Mucosa of gallbladder (tissue), 1 donor: Measurements from ENCODE around the gene IDUA. TPM values are rescaled to one million over a fixed set of nuclear protein-coding genes. Genes with fewer than 3 reads are reported as not detected.
"Not testable (repeated sequence)": the region's sequence is repeated elsewhere in the genome, so short reads cannot be mapped to it uniquely, and the experiment has no call there.

Experiments
- DNase-seq: peaks from one replicate; pipeline ENCODE4 v3.0.0-alpha.2; 2020; ENCODE audit warnings: low spot score
- total RNA-seq: library from RNA; stranded (reverse); gene quantifications from one replicate; pipeline ENCODE4 v1.2.1, GENCODE V29; 2021
- donor health status: DM: no; HTN: no; CAD: no.

Gene IDUA
- total RNA-seq, 1 donor from 2014 or later, result 93.0 TPM

DNA sequence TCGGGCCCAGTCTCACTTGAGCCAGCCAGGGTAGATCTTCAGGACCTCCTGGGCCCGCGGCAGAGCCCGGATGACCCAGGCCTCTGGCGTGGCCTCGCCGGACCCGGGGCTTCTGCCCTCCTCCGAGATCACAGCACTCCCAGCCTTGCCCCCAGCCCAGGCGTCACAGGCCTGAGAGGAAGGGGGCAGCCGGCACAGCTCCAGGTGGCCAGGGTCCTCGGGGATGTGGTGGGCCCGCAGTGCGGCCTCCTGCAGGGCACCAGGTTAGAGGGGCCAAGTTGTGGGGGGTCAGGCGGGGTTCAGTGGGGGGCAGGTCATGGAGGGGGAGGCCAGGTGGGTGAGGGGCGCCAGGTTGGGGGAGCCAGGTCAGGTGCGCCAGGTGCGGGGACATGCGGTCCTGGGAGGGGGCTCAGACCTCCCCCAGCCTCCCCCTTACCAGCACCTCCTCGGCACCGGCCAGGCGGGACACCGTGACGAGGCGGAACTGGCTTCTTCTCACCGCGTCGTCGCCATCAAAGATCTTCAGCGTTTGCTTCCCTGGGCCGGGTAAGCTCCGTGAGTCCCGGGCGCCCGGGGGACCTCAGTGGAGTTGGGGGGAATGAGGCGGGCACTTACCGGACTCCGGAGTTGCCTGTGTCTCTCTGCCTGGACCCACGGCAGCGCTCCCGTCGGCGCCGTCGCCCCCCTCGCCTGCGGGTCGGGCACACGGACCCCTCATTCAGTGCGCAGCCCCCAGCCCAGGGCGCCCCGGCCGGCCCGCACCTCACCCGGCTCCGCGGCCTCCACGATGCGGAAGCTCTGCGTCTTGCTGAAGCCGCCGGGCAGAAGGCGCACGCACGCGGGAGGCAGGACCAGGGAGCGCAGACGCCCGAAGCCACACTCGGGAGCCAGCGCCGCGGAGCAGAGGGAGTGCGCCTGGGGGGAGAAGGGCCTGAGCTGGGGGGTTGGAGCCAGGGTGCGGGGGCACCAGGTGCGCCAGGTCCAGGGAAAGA lies 19.4 kb upstream of the IDUA start:
- DNase-seq, result no peak

DNA sequence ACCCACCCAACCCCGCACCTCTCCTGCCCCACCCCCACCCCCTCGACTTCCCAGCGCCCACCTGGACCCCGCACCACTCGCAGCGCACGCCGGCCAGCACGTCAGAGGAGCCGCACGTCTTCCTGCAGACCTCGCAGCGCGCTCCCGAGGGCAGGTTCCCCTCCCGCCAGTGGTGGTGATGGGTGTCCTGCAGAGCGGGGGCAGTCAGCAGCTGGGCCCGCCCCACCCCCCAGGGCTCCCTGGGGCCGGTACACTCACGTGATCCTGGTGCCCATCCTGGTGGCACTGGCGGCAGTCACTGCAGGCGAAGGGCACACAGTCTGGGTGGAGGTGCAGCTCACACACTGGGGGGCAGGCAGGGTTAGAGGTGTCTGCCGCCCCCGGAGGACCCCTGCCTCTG lies 18.6 kb upstream of the IDUA start:
- no peak for DNase-seq

DNA sequence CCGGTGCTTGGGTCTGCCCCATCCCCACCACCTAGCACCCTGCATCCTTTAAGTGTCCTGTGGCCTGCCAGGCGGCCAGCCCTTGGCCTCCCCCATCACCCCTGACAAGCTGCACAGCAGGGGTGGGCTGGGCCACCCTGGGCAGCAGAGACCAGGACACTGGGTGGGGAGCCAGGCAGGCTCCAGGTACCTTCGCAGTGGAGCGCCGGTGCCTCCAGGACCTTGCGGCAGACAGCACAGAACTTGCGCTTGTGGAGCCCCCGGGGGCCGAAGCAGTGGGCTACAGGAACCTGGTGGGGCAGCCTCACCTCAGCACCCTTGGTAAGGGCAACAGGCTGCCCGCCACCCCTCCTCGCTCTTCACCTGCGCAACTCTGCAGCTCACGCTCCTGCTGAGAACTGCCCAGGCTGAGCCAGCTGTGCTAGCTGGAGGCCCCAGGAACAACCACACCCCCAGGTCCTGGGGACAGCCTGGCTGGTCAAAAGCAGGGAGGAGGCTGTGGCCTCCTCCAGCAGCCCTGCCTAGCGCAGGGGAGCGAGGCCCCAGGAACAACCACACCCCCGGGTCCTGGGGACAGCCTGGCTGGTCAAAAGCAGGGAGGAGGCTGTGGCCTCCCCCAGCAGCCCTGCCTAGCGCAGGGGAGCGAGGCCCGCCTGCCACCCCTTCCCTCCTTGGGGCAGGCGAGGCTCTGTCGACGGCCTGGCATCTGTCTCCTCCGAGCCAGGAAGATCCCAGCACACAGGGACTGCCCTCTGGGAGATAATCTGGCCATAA lies 18.0 kb upstream of the IDUA start:
- DNase-seq, result no peak

DNA sequence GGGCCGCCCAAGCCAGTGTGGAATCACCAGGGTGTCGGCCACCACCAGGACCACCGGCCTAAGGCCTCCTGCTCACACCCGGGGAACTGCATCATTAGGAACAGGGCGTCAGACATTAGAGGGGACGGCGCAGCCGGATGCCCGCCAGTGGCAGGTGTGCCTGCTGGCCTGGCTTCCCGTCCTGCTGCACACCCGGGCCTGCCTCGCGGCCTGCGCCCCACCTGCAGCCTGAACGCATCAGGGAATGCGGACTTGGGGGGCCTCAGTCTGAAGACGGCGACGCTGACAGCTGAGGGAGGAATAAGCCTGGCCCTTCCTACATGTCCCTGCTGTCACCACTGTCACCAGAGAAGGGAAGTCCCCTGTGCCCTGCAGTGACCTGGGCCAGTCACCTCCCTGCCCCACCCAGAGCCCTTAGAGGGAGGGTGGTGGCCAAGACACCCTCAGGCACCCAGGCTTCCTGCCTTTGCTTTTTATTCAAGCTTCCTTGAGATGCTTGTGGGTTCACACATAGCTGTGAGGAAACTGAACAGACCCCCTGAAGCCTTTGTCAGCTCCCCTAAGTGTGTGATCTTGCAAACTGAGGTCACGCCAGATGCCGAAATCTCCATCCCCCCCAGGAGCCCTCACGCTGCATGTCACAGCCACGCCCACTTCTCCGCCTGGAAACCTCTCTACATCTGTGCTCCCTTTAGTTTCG lies 16.6 kb upstream of the IDUA start:
- no peak for DNase-seq

DNA sequence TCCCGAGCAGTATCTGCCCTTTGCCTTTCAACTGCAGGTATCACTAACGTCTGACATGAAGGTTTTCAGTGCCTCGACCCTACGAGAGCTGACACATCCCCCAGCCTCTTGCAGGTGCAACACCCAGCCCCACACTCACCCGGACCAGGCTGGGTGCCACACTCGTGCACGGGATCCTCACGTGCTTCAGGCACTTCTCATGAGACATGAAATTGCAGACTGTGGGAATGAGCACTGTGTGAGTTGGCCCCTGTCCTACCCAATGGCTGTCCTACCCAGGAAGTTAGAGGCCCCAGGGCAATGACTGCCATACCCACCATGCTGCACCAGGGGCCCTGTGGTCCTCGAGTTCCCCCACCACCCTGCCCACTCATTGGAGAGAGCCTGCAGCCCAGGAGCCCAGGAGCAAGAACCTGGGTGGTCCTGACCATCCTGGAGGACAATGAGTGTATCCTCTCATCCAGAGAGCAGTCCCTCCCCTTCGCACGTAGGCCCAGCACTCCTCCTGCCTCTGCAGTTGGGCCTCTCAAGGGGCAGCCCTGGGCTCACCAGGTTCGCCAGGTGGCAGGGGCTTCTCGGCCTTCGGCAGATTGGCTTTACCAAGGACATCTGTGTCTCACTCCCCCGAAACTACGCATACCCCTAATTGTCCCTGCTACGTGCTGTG lies 15.9 kb upstream of the IDUA start:
- no peak for DNase-seq

DNA sequence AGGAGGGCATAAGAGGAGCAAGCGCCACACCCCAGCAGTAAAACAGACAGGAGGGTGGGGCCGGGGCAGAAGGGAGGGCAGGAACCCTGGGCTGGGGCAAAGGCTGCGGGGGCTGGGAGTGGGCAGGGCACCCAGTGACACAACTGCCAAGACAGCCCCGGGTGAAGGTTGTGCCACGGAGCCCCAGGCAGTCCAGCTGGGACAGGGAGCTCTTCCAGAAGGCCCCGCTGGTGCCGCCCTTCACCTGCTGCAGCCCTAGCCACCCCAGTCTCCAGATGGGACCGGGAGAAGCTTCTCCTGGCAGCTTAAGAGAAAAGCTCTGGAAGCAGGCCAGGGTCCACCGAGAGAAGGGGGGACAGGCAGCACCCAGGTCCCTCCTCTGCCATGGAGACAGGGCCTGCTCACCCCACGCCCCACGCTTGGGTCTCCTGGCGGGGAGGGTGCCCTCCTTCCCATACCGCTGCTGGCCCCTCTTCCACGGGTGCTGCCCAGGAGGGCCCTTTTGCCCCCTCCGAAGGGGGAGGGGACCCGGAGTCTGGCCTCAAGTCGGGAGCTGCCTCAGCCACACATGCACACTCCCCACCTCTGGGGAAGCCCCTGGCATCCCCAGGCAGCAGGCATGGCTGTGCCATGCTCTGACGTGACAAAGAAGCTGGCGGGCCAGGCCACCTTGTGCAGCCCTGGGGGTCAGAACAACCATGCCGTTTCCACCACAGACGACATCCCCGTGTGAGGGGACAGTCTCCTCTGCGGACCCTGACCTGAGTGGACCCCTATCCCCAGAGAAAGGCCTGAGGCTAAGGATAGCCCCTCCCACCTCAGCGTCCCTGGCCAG lies 15.0 kb upstream of the IDUA start:
- DNase-seq, result no peak

DNA sequence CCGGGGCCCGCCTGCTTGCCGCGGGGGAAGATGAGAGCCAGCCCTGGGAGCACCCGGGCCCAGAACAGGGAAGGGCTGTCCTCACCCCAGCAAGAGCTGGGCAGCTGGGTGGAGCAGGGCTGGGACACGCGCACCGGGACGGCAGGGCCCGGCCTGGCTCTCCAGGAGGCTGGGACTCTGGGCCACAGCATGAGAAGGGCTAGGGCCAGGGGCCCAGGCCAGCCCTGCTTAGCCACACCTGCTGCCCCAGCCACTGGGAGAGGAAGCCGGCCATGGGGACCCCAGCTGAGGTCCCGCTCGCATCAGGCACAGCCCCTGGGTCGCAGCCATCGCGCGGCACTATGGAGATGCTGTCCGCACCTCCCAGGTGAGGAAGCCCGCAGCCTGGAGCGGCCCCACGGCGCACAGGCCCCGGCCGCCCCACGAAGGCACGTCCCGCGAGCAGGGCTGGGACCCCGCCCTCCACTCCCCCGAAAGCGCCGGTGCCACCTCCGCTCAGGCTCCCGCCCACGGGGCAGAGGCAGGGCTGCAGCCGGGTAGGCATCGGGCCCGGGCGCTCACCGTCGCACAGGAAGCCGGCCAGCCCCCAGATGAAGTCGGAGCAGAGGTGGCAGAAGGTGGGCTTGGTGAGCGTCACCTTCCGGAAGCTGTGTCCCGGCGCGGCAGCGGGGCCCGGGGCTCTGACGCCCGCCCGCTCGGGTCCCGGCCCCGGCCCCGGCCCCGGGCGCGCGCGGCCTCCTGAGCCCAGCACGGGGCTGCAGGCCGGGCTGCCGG lies 14.0 kb upstream of the IDUA start:
- DNase-seq, result no peak

DNA sequence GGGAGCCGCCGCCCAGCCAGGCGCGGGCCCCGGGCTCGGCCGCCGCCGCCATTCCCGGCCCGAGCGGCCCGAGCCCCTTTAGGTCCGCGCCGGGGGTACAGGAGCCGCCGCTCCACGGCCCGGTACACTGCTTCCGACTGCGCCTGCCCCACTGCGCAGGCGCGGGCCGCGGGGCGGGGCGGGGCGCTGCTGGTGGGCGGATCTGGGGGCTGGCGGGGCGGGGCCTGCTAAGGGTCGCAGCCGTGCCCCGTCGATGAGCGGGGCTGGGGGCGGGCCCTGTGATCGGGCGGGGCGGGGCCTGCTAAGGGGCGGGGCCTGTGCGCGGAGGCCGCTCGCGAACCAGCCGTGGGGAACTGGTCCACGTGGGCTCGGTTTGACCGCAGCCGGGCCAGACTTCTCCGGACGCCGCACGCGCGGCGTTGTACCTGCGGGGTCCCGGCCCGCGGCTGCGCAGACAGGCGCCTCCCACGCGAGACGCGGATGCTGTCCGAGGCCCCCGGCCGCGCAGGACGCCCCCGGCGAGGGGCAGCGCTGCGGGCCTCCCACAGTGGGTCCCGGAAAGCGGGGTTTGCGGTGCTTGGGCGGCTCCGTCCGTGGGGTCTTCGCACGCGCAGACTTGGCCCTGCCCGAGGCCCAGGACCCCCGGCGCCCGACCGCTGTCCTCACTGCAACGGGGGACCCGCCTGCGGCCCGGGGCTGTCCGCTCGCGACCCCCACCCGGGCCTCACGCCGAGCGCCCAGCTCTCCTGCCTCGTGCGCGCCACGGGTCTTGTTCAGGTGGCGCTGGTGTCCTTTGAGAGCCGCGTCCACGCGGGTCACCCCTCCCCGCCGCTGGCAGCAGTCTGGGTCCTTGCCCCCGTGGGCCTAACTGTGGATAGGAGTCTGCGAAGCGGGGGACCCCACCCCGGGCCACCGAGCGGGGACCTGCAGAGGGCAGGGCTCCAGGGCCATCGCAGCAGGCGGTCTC lies 13.1 kb upstream of the IDUA start, which contains the start of gene DGKQ:
Gene DGKQ (minus strand): TSS at position 139 of the 967 bp plus-strand sequence. CDS start 87 bp downstream, at position 52.
- DNase-seq, result peak; percentile 89

DNA sequence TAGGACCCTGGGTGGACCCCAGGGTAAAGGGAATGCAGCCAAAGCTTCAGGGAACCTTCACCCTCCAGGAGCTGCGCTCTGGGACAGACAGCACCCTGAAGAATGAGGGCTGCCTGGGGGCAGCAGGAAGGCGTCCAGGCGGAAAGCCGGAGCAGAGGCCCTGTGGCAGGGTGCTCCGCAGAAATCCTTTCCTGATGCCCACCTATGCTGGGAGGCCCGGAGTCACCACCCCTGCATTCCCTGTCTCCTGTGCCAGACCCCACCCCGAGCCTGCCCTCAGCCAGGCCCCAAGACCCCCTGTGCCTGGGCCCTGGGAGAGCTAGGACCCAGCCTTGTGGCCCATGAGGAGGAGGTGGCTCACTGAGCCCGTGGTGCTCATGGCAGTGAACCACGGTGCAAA lies 12.2 kb upstream of the IDUA start:
- no peak for DNase-seq

DNA sequence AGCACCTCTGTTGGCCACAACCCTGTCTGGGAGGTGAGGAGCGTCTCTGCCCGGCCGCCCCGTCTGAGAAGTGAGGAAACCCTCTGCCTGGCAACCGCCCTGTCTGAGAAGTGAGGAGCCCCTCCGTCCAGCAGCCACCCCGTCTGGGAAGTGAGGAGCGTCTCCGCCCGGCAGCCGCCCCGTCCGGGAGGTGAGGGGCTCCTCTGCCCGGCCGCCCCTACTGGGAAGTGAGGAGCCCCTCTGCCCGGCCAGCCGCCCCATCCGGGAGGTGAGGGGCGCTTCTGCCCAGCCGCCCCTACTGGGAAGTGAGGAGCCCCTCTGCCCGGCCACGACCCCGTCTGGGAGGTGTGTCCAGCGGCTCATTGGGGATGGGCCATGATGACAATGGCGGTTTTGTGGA lies 10.8 kb upstream of the IDUA start:
- not testable (repeated sequence) for DNase-seq

DNA sequence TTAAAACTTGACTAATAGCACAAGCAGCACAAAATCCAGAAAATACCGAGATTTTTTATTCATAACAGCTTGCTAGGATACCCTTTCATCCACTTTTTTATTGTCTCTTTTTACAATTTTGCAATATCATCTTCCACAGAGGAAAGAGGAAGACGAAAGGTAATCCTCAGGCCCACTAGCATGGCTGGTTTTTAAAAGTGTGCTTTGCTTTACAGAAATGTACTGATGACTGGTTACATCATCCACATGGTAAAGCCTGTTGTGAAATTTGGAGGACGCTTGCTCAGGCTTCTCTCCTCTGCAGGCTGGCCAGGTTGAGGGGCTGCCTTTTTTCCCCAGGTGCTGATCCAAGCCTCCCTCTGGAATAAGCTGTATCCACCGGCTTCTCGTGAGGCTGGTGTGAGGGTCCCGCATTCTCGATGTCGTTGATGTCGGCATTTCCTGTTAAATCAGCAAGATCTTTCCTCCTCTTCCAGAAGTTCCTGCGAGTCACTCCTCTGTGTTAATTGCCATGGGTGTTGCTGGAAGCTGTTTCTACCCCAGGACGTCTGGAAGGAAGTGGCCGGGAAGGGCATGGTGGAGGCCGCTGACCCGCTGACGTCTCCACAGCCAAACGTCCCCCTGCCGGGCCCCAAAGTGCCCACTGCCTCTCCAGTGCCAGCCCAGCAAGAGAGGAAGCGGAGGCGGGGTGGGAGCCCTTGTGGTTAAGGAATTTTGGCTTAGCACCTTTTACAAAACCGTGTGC lies 7.7 kb upstream of the IDUA start:
- DNase-seq, result no peak

DNA sequence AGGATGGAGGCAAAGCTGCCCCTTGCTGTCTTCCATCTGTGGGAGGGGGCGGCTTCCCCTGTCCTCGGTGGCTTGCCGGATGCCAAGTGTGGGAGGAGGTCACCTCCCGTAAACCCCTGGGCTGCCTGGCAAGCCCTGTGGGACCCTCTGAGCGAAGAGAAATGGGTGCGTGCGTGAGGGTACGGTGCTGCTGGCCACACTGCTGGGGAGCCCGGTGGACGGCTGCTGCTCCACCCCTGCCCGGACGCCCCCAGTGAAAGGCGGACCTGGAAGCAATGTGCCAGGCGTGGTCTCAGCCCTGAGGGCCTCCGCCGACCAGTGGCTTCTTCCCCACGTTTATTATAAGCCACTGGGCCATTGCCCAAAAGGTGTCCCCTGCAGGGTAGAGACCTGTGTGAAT lies 4.6 kb upstream of the IDUA start:
- DNase-seq, result no peak

DNA sequence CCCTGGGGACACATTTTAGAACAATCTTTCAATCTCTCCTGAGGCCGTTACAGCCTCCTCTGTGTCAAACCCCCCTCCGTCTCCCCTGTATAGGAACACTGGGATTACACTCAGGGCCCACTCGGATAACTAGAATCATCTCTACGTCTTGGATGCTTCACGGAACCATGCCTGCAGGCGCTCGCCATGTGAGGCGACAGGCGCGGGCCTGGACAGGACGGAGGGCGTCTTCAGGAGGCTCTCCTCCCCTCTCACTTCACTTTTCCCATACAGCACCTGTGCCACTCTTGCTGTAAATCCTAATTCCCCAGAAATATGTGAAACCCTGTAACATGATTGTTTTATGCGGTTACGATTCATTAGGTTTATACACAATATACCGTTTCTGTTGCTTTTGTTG lies 4.0 kb upstream of the IDUA start:
- no peak for DNase-seq

DNA sequence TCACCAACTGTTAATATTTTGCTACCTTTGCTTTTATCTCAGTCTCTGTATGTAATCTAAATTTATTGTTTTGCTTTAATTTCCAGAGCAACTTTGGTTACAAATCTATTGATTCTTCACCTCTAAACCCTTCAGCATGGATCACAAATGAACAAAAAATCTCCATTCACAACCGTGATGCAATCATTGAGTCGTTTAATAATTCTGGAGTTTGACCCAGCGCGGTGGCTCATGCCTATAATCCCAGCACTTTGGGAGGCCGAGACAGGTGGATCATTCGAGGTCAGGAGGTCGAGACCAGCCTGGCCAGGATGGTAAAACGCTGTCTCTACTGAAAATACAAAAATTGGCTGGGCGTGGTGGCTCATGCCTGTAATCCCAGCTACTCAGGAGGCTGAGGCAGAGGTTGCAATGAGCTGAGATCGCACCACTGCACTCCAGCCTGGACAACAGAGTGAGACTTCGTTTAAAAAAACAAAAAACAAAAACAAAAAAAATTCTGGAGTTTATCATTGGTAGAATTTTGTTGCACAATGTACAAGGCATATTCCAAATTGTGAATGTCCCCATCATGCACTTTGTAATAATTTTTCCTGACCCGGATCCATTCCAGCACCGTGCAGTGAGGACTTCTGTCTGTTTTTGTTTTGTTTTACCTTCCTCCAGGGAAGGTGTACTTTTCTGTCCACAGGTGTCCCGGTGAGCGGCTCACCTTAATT lies 2.3 kb upstream of the IDUA start:
- no peak for DNase-seq

DNA sequence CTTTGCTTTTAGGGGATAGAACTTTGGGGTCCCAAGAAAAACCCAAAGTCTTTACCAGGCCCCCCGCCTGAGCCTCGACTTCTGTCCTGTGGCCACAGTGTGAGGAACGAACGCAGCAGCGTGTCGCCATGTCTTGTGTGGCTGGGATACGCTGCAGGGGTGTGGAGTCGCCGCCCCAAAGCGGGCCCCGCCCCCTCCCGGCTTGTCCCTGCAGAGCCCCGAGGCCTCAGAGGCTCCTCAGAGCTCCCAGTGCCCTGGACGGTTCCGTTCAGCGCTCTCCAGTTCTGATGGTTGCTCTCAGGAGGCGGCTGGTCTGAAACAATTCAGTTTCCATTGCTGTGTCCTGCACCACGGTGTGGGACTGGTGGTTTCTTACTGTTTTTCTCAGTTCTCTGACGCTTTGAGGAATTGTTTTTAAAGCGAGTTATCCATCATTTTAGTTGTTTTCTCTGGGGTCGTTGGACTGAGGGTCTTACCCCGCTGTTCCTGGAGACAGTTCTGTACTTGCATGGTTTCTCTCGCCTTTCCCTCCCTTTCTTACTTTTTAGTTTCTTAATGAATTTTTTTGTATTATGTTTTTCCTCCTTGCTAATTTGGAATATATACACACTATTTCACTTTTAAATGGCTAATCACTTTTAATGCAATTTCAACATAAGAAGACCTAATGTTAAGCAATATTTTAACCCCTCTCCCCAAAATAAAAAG lies 1.6 kb upstream of the IDUA start:
- DNase-seq, result peak; percentile 66

DNA sequence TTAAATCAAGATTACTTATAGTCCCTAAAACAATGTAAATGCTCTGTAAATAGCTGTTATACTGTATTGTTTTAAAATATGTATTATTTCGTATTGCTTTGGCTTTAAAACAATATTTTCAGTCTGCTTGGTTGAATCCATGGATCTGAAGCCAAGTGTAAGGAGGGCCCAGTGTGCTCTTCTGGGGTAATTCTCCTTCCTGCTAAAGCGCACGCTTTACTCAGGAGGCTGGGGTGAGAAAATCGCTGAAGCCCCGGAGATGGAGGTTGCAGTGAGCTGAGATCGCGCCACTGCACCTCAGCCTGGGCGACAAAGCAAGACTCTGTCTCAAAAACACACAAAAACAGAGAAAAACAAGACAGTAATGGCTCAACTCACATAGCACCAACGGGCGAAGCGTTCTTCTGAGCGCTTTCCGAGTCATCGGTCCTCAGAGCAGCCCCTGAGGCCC lies 391 bp upstream of the IDUA start:
- no peak for DNase-seq
